Measurements from ENCODE around the gene OTUD7B. TPM values are rescaled to one million over a fixed set of nuclear protein-coding genes. Genes with fewer than 3 reads are reported as not detected.

Gene OTUD7B
- total RNA-seq, 1 donor from 2014 or later: 14.5 TPM

GRCh38 chr1:149995927-149996326 is 14.6 kb downstream of the OTUD7B start:
- Histone ChIP-seq H3K27me3 (no peaks in the 10 kb centered on the region), H3K4me1 (peaks cover 65% of the 10 kb centered on the region), H3K9me3 (no peaks in the 10 kb centered on the region), H3K4me3 (no peak overlapping the region), H3K27ac (peak overlapping the region; percentile 34), H3K36me3 (no peaks in the 10 kb centered on the region)
- DNase-seq (ENCODE audit: extremely low spot score in 2 of 2): no peak
- intact Hi-C loops (cut with DNase I): no loop called here
- no peak for TF ChIP-seq CTCF (IDR thresholded peaks at IDR 0.05)
- peak in 1 of 2 donors; percentile 63 for TF ChIP-seq POLR2AphosphoS5 (IDR thresholded peaks at IDR 0.05; ENCODE audit: insufficient read depth in 1 of 2, low read depth in 1 of 2)
- no peak for TF ChIP-seq POLR2A (IDR thresholded peaks at IDR 0.05)

GRCh38 chr1:149993764-149994163 is 16.8 kb downstream of the OTUD7B start:
- peaks cover 62% of the 10 kb centered on the region for H3K4me1 ChIP-seq
- no peak overlapping the region for H3K27ac ChIP-seq
- H3K4me3 ChIP-seq: no peak overlapping the region
- H3K27me3 ChIP-seq: no peaks in the 10 kb centered on the region
- H3K36me3 ChIP-seq: no peaks in the 10 kb centered on the region
- intact Hi-C loops (cut with DNase I): no loop called here
- no peak for TF ChIP-seq CTCF (IDR thresholded peaks at IDR 0.05)
- no peaks in the 10 kb centered on the region for H3K9me3 ChIP-seq
- no peak for DNase-seq (ENCODE audit: extremely low spot score in 2 of 2)

GRCh38 chr1:149993181-149993580 is 17.3 kb downstream of the OTUD7B start:
- Histone ChIP-seq H3K4me3 (no peak overlapping the region), H3K27ac (no peak overlapping the region), H3K36me3 (no peaks in the 10 kb centered on the region), H3K9me3 (no peaks in the 10 kb centered on the region), H3K27me3 (no peaks in the 10 kb centered on the region), H3K4me1 (peaks cover 62% of the 10 kb centered on the region)
- intact Hi-C loops (cut with DNase I): no loop called here
- DNase-seq (ENCODE audit: extremely low spot score in 2 of 2): no peak
- TF ChIP-seq POLR2A (IDR thresholded peaks at IDR 0.05): no peak
- TF ChIP-seq CTCF (IDR thresholded peaks at IDR 0.05): no peak
- TF ChIP-seq POLR2AphosphoS5 (IDR thresholded peaks at IDR 0.05; ENCODE audit: insufficient read depth in 1 of 2, low read depth in 1 of 2): no peak

GRCh38 chr1:149987297-149987595 is 23.3 kb downstream of the OTUD7B start:
- no peaks in the 10 kb centered on the region for H3K27me3 ChIP-seq
- peaks cover 36% of the 10 kb centered on the region for H3K4me1 ChIP-seq
- H3K4me3 ChIP-seq: no peak overlapping the region
- H3K27ac ChIP-seq: peak overlapping the region; percentile 30
- DNase-seq (ENCODE audit: extremely low spot score in 2 of 2): no peak
- TF ChIP-seq CTCF (IDR thresholded peaks at IDR 0.05) (no peak), POLR2A (IDR thresholded peaks at IDR 0.05) (no peak), POLR2AphosphoS5 (IDR thresholded peaks at IDR 0.05; ENCODE audit: insufficient read depth in 1 of 2, low read depth in 1 of 2) (no peak)
- H3K36me3 ChIP-seq: no peaks in the 10 kb centered on the region
- no peaks in the 10 kb centered on the region for H3K9me3 ChIP-seq
- intact Hi-C loops (cut with DNase I): no loop called here

GRCh38 chr1:149986486-149987296 is 23.8 kb downstream of the OTUD7B start:
- TF ChIP-seq POLR2A (IDR thresholded peaks at IDR 0.05) (no peak), POLR2AphosphoS5 (IDR thresholded peaks at IDR 0.05; ENCODE audit: insufficient read depth in 1 of 2, low read depth in 1 of 2) (peak in 1 of 2 donors; percentile 72), CTCF (IDR thresholded peaks at IDR 0.05) (no peak)
- DNase-seq (ENCODE audit: extremely low spot score in 2 of 2): no peak

More at GRCh38 chr1:149986486-149987296, 23.8 kb downstream of the OTUD7B start:
- H3K36me3 ChIP-seq: no peaks in the 10 kb centered on the region
- H3K27ac ChIP-seq: peak overlapping the region; percentile 39
- H3K4me1 ChIP-seq: peaks cover 36% of the 10 kb centered on the region
- intact Hi-C loops (cut with DNase I): no loop called here
- H3K4me3 ChIP-seq: no peak overlapping the region
- no peaks in the 10 kb centered on the region for H3K27me3 ChIP-seq
- no peaks in the 10 kb centered on the region for H3K9me3 ChIP-seq
